Epithelial cell of proximal tubule (primary cell): Measurements from ENCODE around the gene PPP1R3D. TPM values are rescaled to one million over a fixed set of nuclear protein-coding genes. Genes with fewer than 3 reads are reported as not detected.

Experiments
- DNase-seq: peaks from one replicate; pipeline ENCODE4 v3.0.0-alpha.2; 2011; ENCODE audit warnings: low read depth
- H3K4me3 ChIP-seq: 2 replicates; pipeline ENCODE4 v1.5.1; 2011; ENCODE audit warnings: low read depth, mild to moderate bottlenecking, low read length
- total RNA-seq: library from RNA; depleted of rRNA; stranded (reverse); fragments of >200 nt; gene quantifications from 2 replicates; pipeline ENCODE4 v1.2.3, GENCODE V29; 2015
- TF ChIP-seq, protein P1 (sequence below): conservative IDR thresholded peaks from 2 replicates; pipeline ENCODE4 v1.5.1; 2012; ENCODE audit warnings: low read depth, mild to moderate bottlenecking, low read length

Gene PPP1R3D
- total RNA-seq, 1 donor from 2014 or later = 3.7 TPM

DNA sequence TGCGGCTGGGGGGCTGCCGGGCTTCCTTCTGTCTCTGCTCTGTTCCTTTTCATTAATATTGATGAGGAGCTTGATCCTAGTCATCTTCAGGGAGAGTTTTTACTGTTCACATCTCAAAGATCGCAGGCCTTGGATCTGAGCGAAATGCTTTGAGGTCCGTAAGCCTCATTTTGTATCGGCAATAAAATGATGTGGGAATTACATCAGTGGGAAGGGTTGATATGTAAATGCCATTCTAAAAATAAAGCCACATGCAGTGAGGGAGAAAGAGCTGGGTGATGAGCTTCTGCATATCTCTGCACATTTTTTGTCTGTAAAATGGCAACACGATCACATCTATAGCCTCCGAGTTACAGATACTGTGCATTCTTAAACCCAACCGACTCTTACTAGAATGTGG is 43.0 kb upstream of the PPP1R3D start:
- no peak for DNase-seq
- no peak overlapping the region for H3K4me3 ChIP-seq
- TF ChIP-seq, protein P1, sequence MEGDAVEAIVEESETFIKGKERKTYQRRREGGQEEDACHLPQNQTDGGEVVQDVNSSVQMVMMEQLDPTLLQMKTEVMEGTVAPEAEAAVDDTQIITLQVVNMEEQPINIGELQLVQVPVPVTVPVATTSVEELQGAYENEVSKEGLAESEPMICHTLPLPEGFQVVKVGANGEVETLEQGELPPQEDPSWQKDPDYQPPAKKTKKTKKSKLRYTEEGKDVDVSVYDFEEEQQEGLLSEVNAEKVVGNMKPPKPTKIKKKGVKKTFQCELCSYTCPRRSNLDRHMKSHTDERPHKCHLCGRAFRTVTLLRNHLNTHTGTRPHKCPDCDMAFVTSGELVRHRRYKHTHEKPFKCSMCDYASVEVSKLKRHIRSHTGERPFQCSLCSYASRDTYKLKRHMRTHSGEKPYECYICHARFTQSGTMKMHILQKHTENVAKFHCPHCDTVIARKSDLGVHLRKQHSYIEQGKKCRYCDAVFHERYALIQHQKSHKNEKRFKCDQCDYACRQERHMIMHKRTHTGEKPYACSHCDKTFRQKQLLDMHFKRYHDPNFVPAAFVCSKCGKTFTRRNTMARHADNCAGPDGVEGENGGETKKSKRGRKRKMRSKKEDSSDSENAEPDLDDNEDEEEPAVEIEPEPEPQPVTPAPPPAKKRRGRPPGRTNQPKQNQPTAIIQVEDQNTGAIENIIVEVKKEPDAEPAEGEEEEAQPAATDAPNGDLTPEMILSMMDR = no peak

DNA sequence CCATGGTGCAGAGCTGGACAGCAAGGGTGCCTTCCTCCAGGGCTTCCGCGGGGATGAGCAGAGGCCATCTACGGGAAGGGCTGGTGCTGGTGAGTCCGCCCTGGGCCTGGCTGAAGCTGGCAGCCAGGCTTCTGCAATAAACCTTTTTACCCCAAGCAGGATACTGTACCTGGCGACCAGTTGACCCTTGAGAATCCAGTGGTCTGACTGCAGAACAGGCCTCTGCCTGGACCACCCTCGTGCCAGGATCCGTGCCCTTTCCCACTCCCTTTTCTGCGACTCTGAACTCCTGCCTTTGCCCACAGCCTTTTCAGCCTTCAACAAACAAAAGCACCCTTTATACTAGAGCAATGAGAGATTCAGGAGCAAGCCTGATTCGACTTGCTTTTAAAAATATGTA is 37.0 kb upstream of the PPP1R3D start:
- no peak for DNase-seq
- TF ChIP-seq, protein P1 = no peak
- H3K4me3 ChIP-seq = no peak overlapping the region

DNA sequence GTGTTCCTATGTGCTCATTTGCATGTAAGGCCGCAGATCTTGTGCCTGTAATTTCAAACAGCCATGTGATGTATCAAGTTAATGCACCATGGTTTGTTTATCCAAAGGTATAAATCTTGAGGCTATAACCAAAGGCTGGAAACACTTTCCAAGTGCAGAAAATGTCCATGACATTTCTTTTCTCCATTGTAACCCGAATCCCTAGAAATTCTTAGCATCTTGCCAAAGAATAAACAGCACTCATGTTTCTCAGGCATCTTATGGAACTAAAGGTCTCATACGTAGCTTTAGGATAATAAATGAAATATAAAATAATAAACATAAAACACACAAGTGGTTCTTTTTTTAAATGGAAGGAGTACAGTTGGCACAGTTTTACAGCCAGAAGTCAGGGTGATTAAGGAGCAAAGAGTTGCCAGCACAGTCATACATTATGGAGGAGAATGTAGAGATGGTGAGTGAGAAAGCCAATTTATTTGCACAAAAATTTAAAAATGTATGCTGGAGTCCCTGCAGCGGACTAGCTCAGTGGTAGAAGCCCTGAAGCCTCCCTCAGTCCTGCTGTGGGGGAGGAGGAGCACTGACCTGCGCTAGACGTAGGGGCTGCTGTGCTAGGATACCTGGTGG is 36.2 kb upstream of the PPP1R3D start:
- TF ChIP-seq, protein P1 = no peak
- H3K4me3 ChIP-seq = no peak overlapping the region
- DNase-seq = no peak

DNA sequence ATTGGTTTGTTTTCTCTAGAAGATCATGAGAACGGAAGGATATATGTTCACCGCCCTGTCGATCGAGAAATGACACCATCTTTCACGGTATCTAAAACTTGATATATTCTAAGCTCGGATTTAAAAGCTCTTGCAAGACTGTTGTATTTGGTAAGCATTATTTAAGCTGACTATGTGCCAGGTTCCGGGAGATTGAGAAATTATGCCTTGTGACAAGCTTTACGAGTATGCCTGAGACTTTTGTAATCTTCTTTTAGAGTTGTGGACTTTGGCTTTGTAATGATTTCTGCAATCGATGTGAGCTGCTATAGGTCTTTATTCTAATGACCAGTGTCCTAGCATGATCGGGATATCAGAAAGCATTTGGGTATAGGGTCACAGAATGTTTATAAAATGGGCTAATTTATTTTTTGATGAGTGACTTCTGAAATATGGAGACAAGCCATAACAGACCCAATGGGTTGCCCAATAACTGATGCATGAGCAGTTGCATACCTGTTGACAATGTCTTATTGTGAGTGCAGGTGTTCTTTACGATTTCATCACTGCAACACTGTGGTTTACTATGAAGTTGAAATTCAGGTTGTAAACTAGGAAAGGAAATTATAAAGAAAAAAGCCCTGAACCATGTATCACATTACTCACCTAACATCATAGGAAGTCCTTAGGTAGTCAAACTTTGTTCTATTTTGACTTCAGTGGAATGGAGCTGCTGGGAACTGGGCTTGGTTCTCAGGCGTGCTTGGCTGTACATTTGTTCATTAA is 32.1 kb upstream of the PPP1R3D start:
- TF ChIP-seq, protein P1 = no peak
- DNase-seq = no peak
- no peak overlapping the region for H3K4me3 ChIP-seq

DNA sequence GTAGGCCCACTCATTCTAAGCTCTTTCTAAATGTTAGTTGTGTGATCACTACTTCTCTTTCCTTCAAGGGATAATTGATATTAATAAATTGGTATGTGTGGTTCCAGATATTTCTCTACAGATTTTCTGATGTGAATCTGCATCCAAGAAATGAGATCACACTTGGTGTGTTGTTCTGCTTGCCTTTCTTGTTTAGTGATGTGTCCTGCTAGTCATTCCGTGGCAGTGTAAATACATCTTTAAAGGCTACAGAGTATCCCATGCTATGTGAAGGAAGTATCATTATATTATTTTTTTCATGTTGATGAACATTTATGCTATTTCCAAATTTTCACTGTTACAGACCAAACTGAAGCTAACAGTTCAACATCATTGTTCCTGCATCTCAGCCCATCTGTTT is 31.3 kb upstream of the PPP1R3D start:
- TF ChIP-seq, protein P1 = no peak
- no peak overlapping the region for H3K4me3 ChIP-seq
- no peak for DNase-seq

DNA sequence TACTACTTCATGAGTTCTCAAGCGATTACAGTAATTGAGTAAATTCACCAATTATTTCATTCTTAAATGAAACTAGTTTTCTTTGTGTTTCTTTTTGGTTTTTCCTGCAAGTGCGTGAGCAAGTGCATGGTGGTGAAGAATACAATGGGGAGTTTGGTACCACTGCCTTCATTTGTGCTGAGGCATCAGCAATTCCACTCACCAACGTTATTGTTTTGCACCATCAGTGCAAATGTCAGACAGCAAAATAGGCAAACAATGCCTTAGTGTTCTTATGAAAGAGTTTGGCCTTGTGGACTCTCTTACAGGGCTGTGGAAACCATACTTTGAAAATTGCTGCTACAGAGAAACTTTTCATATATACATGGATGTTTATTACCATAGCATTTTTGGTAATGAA is 26.3 kb upstream of the PPP1R3D start:
- no peak for DNase-seq
- TF ChIP-seq, protein P1 = no peak

DNA sequence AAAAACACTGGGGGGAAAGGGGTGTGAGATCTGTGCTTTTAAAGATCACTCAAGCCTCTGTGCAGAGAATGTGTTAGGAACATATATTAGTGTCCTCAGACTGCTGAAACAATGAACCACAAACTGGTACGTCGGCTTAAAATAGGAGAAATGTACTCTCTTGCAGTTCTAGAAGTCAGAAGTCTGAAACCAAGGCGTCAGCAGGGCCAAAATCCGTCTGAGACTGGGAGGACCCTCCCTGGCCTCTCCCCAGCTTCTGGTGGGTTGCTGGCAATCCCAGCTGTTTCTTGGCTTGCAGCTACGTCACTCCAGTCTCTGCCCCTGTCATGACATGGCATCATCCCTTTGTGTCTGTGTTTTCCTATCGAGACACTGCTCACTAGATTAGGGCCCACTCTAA is 22.1 kb upstream of the PPP1R3D start:
- H3K4me3 ChIP-seq = no peak overlapping the region
- TF ChIP-seq, protein P1 = no peak
- no peak for DNase-seq

More for the DNA sequence above, 26.3 kb upstream of the PPP1R3D start:
- no peak overlapping the region for H3K4me3 ChIP-seq
